ENCODE data around the gene PTTG1IP.

Gene PTTG1IP

GRCh38 chr21:44869781-44870747 lies 3.4 kb downstream of the PTTG1IP start:
- peak; percentile 86 for DNase-seq (ENCODE audit: insufficient read length, low spot score)
- no peak for FAIRE-seq

- DNase-seq (ENCODE audit: insufficient read length, low spot score) (no peak), FAIRE-seq (no peak)
These were observed 4.8 kb downstream of the PTTG1IP start for GRCh38 chr21:44868707-44869106.

GRCh38 chr21:44867999-44868700 lies 5.3 kb downstream of the PTTG1IP start:
- no peak for DNase-seq (ENCODE audit: insufficient read length, low spot score)
- no peak for FAIRE-seq

DNA sequence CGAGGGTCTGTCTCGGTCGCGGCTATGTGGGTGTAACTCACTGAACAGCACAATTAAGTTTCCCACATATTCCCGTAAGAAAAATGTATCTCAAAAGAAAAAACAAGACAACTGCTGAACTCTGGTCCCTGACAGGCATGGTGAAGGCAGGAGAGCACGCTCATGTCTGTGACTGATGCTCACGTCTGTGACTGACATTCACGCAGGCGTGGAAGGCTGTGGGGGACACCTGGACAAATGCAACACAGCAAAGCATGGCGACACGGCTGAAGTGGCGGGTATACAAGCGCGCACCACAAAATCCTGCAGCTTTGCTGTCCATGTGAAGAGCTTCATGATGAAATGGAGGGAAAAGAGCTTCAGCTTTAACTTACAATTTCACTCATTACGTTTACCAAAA lies 6.0 kb downstream of the PTTG1IP start:
- DNase-seq (ENCODE audit: insufficient read length, low spot score) (no peak), FAIRE-seq (no peak)

GRCh38 chr21:44866780-44867179 lies 6.7 kb downstream of the PTTG1IP start:
- FAIRE-seq (no peak), DNase-seq (ENCODE audit: insufficient read length, low spot score) (no peak)

DNA sequence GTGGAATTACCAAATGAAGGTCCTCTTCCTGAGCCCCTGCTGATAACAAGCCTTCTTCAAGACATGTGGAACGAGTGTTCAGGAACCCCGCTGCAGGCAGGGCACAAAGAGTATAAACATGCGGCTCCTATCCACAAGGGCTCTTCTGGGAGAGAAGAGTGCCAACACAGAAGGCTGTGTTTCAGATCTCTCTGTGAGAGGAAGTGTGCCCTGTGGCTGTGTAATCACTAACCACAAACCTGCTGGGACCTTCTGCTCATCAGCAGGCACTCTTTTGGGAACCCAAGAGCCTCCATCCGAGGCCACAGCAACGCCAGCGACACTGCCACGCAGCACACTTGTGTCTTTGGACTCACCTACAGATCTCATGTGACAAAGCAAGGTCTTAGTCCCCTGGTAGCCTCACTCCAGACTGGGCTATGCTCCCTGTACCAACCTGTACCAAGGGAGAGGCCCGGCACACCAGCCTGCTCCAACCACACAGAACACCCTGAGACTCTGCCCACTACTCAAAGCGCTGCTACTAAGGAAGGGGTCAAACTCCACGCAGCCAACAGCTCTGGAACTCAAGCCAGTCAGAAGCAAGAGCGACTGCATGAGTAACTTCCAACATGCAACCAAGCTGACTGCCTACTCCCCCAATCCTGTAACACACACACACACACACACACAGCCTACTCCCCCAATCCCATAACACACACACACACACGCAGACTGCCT lies 7.8 kb downstream of the PTTG1IP start:
- DNase-seq (ENCODE audit: insufficient read length, low spot score) = no peak
- FAIRE-seq = no peak

DNA sequence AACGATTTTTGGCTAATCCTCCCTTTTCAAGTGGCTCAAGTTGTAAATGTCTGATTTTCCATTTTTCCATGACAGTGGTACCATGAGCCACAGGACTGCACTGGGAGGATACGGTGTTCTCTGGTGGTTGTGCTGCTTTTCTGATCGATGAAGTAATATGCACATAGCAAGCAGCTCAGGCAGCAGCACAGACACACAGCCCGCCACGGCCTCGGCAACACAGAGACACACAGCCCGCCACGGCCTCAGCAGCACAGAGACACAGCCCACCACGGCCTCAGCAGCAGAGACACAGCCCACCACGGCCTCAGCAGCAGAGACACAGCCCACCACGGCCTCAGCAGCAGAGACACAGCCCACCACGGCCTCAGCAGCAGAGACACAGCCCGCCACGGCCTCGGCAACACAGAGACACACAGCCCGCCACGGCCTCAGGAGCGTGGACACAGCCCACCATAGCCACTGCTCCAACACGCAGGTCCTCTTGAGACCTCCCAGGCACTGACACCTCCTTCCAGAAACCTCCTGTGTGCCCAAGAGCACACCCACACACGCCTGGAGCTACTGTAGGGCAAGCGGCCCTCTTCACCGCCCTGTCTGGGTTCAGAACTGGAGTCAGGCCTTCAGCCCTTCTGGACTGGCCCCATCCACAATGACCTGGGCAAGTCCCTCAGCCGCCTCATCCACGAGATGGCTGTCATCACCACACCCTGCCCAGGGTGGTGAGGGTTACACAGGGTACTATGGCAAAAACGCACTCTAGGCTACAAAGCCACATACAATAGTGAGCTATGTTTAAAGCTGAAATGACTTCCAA lies 10.4 kb downstream of the PTTG1IP start:
- no peak for FAIRE-seq
- DNase-seq (ENCODE audit: insufficient read length, low spot score) = no peak

GRCh38 chr21:44858791-44859190 lies 14.7 kb downstream of the PTTG1IP start:
- DNase-seq (ENCODE audit: insufficient read length, low spot score) = no peak
- peak; percentile 60 for FAIRE-seq

DNA sequence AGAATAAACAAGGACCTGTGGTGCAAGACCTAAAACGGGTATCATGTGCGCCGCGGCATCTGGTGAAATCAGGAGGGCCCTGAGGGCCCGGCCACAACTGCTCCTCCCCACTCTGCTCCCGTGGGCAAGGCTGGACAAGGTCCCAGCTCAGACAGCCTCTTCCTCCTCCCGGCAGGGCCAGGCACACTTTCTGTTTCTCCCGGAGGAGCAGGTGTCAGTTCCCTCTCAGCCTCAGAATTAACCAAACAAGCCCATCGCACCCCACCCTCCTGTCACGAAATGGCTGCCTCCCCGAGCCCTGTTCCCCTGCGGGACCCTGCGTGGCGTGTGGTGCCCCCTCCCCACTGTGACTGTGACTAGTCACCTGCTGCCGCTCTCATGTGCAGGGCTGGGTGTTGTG lies 15.2 kb downstream of the PTTG1IP start:
- DNase-seq (ENCODE audit: insufficient read length, low spot score) = no peak
- no peak for FAIRE-seq

- DNase-seq (ENCODE audit: insufficient read length, low spot score) (no peak), FAIRE-seq (no peak)
These were observed 16.2 kb downstream of the PTTG1IP start for GRCh38 chr21:44857127-44857892.

- FAIRE-seq (no peak), DNase-seq (ENCODE audit: insufficient read length, low spot score) (no peak)
These were observed 17.4 kb downstream of the PTTG1IP start for GRCh38 chr21:44856131-44856530.

- no peak for DNase-seq (ENCODE audit: insufficient read length, low spot score)
- FAIRE-seq = no peak
These were observed 17.9 kb downstream of the PTTG1IP start for GRCh38 chr21:44855572-44855971.

- DNase-seq (ENCODE audit: insufficient read length, low spot score) (no peak), FAIRE-seq (no peak)
These were observed 18.6 kb downstream of the PTTG1IP start for GRCh38 chr21:44854664-44855446.

- DNase-seq (ENCODE audit: insufficient read length, low spot score) (no peak), FAIRE-seq (no peak)
These were observed 19.2 kb downstream of the PTTG1IP start for GRCh38 chr21:44854391-44854663.

DNA sequence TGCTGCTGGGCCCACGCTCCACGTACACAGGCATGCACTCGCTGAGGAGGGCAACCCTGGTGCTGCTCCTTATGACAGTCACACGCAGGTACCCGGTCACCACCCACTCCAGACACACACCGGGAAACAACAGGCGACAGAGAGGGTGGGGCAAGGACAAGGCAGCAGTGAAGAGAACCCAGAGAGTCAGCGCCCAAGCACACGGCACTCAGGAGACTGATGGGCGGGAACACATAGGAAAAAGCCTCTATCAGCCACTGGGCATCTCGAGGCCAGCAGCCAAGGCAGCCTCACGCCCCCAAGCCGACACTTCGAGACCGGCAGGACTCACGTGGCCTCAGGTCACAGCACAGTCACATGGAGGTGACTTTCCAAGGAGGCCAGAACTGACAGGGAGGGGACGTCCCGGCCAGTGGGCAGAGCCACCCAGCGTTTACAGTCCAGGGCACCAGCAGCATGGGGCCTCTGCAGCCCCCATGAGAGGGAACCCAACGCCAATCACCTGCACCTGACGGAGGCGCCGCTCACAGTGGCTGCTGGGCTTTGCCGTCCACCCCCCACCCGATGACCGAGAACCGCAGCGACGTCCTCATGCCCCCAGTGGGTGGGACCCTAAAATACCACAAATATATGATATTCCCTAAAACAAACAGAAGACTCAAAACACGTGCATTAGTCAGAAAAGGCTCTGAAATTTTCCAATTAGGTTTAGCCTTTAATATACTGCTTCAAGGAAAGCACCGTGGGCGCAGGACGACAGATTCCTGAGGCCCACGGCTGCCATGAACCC lies 19.7 kb downstream of the PTTG1IP start:
- no peak for FAIRE-seq
- no peak for DNase-seq (ENCODE audit: insufficient read length, low spot score)

DNA sequence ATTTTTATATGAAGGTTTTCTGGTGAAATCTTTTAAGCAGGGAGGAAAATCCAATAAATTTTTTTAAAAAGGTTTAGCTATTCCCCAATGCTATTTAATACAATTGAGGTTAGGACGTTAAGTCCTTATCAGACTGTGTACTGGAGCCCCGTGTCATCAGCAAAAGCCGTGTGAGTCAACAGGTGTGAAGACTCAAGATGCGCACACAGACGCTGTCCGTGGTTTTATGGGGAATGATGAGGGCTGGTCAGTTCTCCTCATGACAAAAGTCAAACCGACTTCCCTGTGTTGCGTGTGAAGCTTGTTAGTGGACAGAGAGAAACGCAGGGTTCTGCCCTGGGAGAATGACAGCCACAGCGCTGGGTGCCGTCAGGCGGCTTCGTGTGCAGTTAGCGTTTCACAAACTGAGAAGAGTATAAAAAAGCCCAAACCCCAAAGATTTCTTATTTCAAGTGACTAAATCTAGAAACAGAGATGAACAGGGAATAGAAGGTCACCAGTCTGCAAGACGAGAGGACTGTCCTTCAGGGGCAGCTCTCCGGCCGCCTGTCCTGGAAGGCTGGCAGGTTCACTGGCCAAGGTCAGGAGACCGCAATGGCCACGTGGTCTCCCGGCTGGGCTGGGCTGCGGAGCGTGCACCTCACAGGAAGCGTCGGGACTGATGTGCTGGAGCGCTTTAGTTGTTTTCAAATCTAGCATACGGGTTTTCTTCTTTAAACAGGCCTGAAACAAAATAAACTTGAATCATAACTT lies 22.4 kb downstream of the PTTG1IP start:
- FAIRE-seq (no peak), DNase-seq (ENCODE audit: insufficient read length, low spot score) (no peak)

- FAIRE-seq (no peak), DNase-seq (ENCODE audit: insufficient read length, low spot score) (no peak)
These were observed 23.2 kb downstream of the PTTG1IP start for GRCh38 chr21:44850208-44850800.
